OCI-LY7 (cell line): ENCODE data around the gene ATG10.
"Not testable (repeated sequence)": the region's sequence is repeated elsewhere in the genome, so short reads cannot be mapped to it uniquely, and the experiment has no call there.

Source experiments
- EZH2phosphoT487 ChIP-seq: fragments of 200-600 bp; sonication (generic); IDR thresholded peaks from 2 replicates; pipeline ENCODE4 v1.6.1; 2018; ENCODE audit warnings: low read depth, borderline replicate concordance, mild to moderate bottlenecking, mixed run types, antibody characterized with exemption, low read length, moderate library complexity, mixed read lengths
- TF ChIP-seq, protein P1 (sequence below): fragments of 200-600 bp; sonication (generic); conservative IDR thresholded peaks from 2 replicates; pipeline ENCODE4 v1.5.1; 2014; ENCODE audit warnings: mild to moderate bottlenecking, antibody characterized with exemption, low read length, moderate library complexity, mixed read lengths

GRCh38 chr5:82273426-82273825, 301.6 kb downstream of the ATG10 start:
- TF ChIP-seq, protein P1, sequence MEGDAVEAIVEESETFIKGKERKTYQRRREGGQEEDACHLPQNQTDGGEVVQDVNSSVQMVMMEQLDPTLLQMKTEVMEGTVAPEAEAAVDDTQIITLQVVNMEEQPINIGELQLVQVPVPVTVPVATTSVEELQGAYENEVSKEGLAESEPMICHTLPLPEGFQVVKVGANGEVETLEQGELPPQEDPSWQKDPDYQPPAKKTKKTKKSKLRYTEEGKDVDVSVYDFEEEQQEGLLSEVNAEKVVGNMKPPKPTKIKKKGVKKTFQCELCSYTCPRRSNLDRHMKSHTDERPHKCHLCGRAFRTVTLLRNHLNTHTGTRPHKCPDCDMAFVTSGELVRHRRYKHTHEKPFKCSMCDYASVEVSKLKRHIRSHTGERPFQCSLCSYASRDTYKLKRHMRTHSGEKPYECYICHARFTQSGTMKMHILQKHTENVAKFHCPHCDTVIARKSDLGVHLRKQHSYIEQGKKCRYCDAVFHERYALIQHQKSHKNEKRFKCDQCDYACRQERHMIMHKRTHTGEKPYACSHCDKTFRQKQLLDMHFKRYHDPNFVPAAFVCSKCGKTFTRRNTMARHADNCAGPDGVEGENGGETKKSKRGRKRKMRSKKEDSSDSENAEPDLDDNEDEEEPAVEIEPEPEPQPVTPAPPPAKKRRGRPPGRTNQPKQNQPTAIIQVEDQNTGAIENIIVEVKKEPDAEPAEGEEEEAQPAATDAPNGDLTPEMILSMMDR = not testable (repeated sequence)
- not testable (repeated sequence) for TF ChIP-seq EZH2phosphoT487
